ENCODE data around the gene ZBTB7C.

Gene ZBTB7C

DNA sequence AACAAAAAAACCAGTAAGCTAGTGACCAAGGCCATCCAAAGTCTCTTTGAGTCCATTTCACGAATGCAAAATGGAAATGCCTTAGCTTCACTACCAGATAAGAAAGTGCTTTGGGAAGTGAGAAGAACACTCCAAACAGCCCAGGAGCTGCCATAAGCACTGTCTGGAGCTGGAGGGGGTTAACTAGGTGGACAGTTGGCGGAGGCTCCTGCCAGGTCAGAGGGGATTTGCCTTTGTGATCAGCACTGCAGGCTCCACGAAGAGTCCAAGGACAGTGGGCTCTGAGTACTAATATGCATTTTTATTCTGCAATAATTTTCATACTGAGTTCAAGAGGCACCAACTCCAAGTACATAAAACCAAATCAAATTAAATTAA, 245.5 kb downstream of the ZBTB7C start:
- TF ChIP-seq, protein P1, sequence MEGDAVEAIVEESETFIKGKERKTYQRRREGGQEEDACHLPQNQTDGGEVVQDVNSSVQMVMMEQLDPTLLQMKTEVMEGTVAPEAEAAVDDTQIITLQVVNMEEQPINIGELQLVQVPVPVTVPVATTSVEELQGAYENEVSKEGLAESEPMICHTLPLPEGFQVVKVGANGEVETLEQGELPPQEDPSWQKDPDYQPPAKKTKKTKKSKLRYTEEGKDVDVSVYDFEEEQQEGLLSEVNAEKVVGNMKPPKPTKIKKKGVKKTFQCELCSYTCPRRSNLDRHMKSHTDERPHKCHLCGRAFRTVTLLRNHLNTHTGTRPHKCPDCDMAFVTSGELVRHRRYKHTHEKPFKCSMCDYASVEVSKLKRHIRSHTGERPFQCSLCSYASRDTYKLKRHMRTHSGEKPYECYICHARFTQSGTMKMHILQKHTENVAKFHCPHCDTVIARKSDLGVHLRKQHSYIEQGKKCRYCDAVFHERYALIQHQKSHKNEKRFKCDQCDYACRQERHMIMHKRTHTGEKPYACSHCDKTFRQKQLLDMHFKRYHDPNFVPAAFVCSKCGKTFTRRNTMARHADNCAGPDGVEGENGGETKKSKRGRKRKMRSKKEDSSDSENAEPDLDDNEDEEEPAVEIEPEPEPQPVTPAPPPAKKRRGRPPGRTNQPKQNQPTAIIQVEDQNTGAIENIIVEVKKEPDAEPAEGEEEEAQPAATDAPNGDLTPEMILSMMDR (IDR thresholded peaks at IDR 0.05) = no peak
- H3K4me1 ChIP-seq (ENCODE audit: control insufficient read depth in 1 of 2, insufficient read depth in 1 of 2, low read depth in 1 of 2, low read length in 1 of 2) = peaks cover 37 to 52% of the 10 kb centered on the region in 2 experiments

DNA sequence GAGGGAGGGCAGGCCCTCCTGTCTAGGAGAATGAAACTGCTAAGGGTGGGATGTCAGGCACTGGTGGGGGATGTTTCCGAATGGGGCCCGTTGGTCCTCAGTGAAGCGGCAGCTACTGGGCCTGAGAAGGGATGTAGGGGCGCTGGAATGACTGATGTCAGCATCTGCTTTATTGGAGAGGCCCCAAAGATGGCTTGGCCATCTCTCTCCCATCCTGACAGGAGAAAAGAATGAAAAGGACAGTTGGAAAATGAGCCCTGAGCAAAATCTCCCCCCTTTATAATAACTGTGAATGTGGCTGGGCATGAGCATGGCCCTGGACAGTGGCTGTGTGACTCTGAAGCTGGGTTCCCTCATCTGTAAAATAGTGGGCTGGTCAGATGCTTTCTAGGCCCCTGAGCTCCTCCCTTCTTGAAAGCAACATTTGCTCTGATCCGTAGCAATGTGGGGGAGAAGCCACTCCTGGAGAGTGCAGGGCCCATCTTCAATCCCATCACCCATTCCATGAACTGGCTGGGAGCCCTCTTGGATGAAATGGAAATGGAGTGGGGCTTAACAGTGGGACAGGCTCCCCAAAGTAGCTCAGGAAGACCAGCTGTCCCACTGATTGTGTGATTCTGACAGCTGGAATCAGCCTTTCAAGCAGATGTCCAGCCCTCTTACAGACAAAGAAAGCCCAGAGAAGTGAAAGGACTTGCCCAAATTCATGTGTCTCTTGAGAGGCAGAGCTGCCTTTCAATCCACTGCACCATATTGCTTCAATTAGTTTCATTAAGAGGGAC, 246.0 kb downstream of the ZBTB7C start:
- Histone ChIP-seq H3K27me3 (peaks cover 52% of the 10 kb centered on the region), H3K4me1 (ENCODE audit: control insufficient read depth in 1 of 2, insufficient read depth in 1 of 2, low read depth in 1 of 2, low read length in 1 of 2) (peaks cover 37 to 51% of the 10 kb centered on the region in 2 experiments), H3K9me3 (no peaks in the 10 kb centered on the region), H3K27ac (no peak overlapping the region), H3K4me3 (ENCODE audit: low read depth in 1 of 2, low read length in 1 of 2) (no peak overlapping the region), H3K36me3 (no peaks in the 10 kb centered on the region)
- TF ChIP-seq, protein P1 (IDR thresholded peaks at IDR 0.05) = no peak

More for the DNA sequence above, 245.5 kb downstream of the ZBTB7C start:
- Histone ChIP-seq H3K4me3 (ENCODE audit: low read depth in 1 of 2, low read length in 1 of 2) (no peak overlapping the region), H3K27me3 (peaks cover 50% of the 10 kb centered on the region), H3K27ac (no peak overlapping the region), H3K9me3 (no peaks in the 10 kb centered on the region), H3K36me3 (no peaks in the 10 kb centered on the region)

DNA sequence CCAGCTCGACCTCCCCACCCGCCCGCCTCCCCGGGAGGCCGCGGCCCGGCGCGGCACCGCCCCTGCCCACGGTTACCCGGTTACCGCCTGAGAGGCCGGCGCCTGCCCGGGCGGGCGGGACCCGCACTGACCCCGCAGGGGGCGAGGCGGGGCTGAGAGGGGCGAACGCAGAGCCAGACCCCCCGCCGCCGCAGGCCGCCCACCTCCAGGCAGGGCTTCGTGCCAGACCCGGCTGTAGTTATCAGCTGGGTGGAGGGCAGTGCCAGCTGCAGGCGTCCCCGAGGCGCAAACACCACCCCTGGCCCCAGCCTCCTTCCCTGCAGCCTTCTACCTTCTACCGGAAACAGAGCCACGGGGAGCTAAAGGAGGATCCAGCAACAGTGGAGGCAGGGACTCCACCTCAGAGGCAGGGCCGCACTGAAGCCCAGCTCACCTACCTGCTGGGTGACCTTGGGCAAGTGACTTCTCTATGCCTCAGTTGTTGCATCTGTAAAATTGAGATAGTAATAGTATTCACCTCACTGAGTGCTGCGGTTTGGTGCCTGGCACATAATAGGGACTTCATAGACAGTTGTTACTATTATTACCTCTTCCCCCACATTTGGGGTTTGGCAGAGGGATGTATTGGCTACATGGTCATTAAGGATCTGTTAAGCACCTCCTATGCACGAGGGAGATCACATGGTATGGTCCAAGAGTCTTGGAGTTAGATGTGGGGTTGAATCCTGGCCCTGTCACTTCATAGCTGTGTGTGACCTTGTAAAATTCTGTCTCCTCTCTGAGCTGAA, 247.1 kb downstream of the ZBTB7C start:
- Histone ChIP-seq H3K36me3 (no peaks in the 10 kb centered on the region), H3K9me3 (no peaks in the 10 kb centered on the region), H3K27me3 (peaks cover 61% of the 10 kb centered on the region), H3K27ac (no peak overlapping the region), H3K4me3 (ENCODE audit: low read depth in 1 of 2, low read length in 1 of 2) (peak overlapping the region; percentile 60), H3K4me1 (ENCODE audit: control insufficient read depth in 1 of 2, insufficient read depth in 1 of 2, low read depth in 1 of 2, low read length in 1 of 2) (peaks cover 35 to 48% of the 10 kb centered on the region in 2 experiments)
- TF ChIP-seq, protein P1 (IDR thresholded peaks at IDR 0.05) = no peak

DNA sequence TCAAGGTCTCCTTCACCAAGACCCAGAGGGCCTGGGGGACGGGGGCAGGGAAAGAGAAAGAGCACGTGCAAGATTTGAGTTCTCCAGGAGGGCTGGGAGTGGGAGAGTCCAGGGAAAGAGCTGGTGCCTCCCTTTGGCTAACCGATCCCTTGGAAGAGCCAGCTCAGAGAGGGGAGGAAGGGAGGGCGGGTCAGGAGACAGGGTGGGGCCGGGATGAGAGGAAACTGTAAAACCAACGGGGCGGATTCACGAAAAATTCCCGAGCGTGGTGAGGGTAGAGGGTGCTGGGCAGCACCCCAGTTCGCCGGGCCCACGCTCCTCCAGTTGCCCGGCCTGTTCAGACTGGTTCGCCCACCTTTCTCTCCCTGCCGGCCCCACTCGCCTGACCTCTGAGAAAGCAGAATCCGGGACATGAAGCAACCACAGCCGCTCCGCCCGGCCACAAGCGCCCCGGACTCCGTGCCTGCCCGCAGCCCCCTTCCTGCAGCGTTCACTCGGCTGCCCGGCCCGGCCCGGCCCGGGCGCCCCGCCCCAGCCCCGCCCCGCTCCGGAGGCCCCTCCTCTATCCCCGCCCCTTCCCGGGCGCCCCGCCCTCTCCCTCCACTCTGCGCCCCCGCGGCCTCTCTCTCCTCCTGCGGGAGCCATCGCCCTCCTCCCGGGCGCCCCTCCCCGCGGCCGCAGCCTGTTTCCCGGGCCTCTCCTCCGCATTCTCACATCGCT, 247.8 kb downstream of the ZBTB7C start:
- TF ChIP-seq, protein P1 (IDR thresholded peaks at IDR 0.05) = no peak
- peaks cover 61% of the 10 kb centered on the region for H3K27me3 ChIP-seq
- no peaks in the 10 kb centered on the region for H3K36me3 ChIP-seq
- H3K4me1 ChIP-seq (ENCODE audit: control insufficient read depth in 1 of 2, insufficient read depth in 1 of 2, low read depth in 1 of 2, low read length in 1 of 2) = peaks cover 28 to 47% of the 10 kb centered on the region in 2 experiments
- H3K27ac ChIP-seq = no peak overlapping the region
- H3K9me3 ChIP-seq = no peaks in the 10 kb centered on the region
- peak overlapping the region; percentile 60 for H3K4me3 ChIP-seq (ENCODE audit: low read depth in 1 of 2, low read length in 1 of 2)

DNA sequence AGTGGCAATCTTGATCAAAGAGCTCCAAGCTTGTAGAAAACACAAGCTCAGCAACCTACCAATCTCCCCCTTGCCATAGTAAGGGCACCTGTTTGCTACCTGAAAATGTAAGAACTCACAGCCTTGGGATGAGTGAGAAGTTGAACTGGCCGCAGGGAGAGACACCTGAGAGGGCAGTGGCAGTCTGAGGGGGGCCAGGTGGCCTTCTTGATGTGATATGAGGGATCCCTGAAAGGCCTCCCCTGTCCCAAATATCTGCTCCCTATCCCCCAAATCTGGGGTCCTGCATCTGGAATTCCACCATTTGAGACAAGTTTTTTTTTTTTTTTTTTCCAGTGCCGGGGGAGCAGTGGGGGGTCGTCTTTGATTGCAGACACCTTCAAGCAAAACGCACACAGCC, 248.6 kb downstream of the ZBTB7C start:
- TF ChIP-seq, protein P1 (IDR thresholded peaks at IDR 0.05) = no peak
- no peaks in the 10 kb centered on the region for H3K9me3 ChIP-seq
- no peak overlapping the region for H3K4me3 ChIP-seq (ENCODE audit: low read depth in 1 of 2, low read length in 1 of 2)
- peaks cover 32 to 47% of the 10 kb centered on the region in 2 experiments for H3K4me1 ChIP-seq (ENCODE audit: control insufficient read depth in 1 of 2, insufficient read depth in 1 of 2, low read depth in 1 of 2, low read length in 1 of 2)
- H3K27me3 ChIP-seq = peaks cover 61% of the 10 kb centered on the region
- H3K27ac ChIP-seq = no peak overlapping the region
- no peaks in the 10 kb centered on the region for H3K36me3 ChIP-seq

Data from neutrophil (primary cell).